GM12873 (cell line): Measurements from ENCODE around the gene MXD3.

Experiments used
- TF ChIP-seq, protein P1 (sequence below): IDR thresholded peaks from 2 replicates; pipeline ENCODE4 v1.5.1; 2012; ENCODE audit warnings: low read depth, mild to moderate bottlenecking, moderate library complexity, low read length, control low read depth; ENCODE audit not compliant: insufficient read depth; ENCODE audit errors: missing control alignments

MXD3 gene

DNA sequence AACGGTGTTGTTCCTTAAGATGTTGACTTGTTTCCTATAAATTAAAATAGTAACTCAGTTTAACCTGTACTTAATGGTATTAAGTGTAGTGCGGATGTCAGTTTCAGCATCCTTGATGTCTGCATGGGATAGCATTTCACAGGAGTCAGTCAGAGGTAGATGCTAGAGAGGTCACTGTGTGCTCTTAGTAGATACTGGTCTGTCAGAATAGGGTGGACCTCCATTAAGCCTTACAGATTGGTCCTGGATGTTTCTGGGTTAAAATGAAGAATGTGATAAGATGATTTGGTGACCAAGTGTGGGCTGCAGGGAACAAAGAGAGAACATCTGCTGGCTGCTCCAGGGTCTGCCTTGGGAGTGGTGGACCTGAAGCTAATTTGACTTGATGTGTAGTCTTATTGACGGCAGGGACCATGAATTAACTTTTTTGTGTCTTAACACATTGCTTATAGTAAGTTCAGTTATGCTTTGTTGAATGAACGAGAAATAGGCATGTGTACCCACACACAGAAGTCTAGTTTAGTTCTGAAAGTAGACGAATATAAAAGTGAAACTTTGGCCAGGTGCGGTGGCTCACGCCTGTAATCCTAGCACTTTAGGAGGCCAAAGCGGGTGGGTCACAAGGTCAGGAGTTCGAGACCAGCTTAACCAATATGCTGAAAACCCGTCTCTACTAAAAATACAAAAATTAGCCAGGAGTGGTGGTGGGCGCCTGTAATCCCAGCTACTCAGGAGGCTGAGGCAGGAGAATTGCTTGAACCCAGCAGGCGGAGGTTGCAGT is 20.7 kb downstream of the MXD3 start:
- TF ChIP-seq, protein P1, sequence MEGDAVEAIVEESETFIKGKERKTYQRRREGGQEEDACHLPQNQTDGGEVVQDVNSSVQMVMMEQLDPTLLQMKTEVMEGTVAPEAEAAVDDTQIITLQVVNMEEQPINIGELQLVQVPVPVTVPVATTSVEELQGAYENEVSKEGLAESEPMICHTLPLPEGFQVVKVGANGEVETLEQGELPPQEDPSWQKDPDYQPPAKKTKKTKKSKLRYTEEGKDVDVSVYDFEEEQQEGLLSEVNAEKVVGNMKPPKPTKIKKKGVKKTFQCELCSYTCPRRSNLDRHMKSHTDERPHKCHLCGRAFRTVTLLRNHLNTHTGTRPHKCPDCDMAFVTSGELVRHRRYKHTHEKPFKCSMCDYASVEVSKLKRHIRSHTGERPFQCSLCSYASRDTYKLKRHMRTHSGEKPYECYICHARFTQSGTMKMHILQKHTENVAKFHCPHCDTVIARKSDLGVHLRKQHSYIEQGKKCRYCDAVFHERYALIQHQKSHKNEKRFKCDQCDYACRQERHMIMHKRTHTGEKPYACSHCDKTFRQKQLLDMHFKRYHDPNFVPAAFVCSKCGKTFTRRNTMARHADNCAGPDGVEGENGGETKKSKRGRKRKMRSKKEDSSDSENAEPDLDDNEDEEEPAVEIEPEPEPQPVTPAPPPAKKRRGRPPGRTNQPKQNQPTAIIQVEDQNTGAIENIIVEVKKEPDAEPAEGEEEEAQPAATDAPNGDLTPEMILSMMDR = no peak

DNA sequence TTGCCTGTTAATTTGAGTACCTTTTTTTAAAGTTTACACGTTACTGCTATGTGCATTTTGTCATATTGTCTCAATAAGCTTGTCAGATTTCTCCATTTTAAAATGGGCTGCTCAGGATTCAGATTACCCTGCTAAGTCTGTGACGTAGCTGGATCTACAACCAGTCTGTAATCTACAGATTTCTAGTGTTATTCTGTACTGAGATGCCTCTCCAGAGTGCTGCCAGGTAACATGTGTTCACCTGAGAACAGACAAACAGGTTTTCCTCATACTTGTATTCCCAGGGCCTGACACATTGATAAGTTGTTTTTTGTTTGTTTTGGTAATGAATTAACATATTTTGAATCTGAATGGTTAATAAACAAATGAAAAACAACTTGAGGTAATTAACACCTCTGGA is 23.5 kb downstream of the MXD3 start:
- TF ChIP-seq, protein P1 = no peak

DNA sequence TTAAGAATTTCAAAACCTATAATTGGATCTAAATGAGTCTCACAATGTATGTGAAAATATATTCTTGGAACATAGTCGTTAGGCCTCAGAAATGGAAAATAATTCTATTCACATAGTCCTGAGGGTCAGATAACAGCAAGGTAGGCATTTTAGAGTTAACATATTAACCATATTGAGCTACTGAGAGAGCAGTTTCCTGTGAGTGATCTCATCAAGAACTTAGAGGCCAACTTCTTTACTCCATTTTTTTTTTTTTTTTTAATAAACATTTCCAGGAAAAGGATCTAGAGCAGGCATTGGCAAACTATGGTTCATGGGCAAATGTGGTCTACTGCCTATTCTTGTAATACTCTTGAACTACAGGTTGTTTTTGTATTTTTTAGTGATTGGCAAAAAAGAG is 34.8 kb downstream of the MXD3 start:
- TF ChIP-seq, protein P1 = no peak

DNA sequence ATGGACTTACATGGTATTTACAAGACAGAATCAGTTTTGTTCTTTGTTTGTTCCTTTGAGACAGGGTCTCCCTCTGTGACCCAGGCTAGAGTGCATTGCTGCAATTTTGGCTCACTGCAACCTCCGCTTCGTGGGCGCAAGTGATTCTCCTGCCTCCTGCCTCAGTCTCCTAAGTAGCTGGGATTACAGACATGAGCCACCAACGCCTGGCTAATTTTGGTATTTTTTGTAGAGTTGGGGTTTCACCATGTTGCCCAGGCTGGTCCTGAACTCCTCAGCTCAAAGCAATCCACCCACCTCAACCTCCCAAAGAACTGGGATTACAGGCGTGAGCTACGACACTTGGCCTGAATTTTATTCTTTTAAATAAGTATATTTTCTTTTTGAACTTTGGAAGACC is 35.8 kb downstream of the MXD3 start:
- TF ChIP-seq, protein P1 = no peak

DNA sequence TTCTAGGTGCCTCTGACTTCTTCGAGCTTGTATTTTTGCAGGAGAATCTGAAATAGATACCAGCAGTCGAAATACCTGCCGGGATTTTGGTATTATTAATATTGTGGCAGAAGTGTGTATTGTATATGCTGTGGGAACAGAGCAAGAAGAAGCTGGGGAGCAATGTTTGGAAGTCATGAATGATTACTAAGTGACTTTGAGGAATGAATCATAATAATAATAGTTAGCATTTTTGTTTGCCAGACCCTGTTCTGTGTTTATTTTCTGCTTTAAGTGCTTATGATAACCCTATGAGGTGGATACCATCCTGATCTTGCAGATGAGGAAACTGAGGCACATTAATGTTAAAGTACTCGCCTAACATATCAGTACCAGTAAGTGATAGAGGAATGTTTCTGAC is 40.6 kb downstream of the MXD3 start:
- TF ChIP-seq, protein P1 = no peak

DNA sequence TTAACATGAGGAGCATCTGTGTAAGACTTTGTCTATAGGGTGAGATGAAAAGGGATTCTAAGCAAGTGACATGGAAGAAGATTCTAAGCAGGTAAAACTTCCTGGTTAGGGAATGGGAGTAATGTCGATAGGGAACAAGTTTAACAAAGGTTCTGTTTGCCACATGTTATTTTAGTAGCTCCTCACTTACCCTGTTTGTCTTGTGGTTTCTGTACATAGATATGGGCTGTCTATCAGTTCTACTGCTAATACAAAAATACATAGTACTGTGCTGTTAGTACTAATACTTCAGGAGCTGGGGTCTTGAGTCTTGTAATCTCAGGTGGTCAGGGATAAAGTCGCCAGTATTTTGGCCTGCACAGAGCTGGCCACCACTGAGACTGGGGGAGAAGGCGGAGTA is 41.0 kb downstream of the MXD3 start:
- TF ChIP-seq, protein P1 = no peak

DNA sequence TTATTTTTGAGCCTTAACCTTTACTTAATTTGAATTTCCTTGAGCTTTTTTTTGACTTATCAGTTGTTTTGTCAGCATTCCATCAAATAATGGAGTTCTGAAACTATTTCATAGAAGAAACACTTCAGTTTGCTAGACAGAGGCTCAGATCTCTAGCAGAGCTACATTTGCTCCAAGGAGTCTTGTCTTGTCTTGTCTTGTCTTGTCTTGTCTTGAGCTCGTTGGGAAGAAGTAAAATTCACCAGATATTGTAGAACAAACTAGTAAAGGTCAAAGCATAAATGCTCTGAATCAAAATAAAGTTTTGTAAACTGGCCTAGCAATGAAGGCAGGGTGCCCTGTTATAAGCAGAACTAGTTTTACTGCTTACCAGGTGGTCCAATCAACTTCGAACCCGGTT is 41.7 kb downstream of the MXD3 start:
- TF ChIP-seq, protein P1 = no peak
